GM19099 (cell line): ENCODE measurements around the gene EFTUD2.

ENCODE experiments used
- POLR2A ChIP-seq: IDR thresholded peaks from 3 replicates; pipeline ENCODE4 v1.6.1; 2011; ENCODE audit warnings: low read depth; ENCODE audit not compliant: insufficient read length; ENCODE audit errors: extremely low read depth

EFTUD2 gene

DNA sequence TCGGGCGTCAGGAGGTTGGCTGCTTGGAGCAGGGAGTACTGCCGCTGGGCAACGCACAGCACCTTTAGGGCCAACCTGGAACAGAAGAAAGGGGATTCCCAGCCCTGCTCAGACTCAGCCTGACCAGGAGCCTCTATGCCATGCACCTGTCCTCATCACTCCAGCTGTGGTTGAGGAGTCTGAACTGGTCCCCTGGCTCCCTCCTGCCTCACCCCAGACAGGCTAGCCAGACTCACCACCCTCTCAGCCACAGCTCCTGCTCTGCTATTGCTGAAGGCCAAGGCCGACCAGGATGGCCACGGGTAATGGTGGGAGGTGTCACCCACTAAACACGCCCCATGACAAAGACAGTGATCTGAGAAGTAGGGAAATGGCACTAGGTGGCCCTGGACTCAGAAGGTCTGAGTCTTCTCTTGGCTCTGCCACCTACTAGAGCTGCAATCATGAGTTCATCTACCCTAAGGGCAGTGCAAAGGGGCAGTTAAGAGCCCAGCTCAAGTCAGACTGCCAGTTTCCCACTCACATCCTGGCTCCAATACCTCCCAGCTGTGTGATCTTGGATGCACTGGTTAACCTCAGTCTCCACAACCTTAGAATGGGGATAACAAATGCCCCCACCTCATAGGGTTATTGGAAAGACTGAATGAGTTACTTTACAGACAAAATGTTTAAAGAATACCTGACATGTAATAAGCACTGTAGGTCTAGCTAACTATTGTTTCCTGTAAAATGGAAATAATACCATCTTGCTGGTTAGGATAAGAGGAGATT is 29.9 kb upstream of the EFTUD2 start:
- TF ChIP-seq POLR2A: no peak

- TF ChIP-seq POLR2A: no peak
These were observed 28.9 kb upstream of the EFTUD2 start for GRCh38 chr17:44928136-44928535.

DNA sequence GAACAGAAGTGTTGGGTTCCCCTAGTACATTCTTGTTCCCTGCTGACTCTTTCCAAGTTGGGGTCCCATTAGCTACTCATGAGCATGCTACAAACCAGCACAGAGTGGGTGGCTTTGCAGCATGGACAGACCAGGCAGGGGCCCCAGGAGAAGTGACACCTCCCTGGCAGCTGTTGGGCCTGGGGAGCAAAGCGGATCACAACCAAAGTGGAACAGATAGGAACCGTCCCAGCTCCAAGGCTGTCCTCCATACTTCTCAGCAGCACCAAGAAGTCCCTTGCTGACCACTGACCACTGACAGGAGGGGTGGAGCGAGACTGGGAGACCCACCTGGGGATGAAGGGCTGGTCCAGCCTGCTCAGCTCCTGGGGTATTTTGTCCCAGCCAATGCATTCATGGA is 28.5 kb upstream of the EFTUD2 start:
- TF ChIP-seq POLR2A: no peak

DNA sequence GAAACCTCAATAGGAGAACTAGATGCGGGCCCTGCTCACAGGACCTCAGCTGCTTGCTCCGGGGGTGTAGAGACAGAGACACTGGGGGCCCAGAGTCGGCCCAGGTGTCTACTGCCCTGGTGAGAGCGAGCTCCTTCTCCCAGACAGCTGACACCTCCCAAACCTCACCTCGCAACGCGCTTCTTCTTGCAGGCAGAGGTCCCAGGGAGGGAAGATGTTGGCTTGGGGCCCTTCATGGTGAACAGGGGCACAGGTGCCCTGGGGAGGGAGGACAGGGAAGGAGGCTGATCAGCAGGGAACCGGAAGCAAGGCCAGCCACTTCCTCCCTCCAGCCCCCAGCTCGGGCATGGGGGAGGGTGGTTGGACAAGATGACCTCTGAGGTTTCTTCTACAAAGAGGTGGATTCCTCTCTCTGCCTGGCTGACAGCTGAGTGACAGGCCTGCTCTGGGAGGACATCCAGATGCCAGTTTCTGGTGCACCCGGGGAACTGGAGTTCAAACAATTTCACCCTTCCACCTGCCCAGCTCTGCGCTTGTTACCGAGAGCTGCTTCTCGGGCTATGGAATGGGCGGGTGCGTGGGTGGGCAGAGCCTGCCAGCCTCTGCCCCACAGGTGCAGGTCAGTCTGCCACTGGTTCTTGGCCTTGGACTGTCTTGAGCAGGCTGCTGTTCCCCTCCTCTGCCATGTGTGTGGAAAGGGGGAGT is 27.7 kb upstream of the EFTUD2 start:
- no peak for TF ChIP-seq POLR2A

DNA sequence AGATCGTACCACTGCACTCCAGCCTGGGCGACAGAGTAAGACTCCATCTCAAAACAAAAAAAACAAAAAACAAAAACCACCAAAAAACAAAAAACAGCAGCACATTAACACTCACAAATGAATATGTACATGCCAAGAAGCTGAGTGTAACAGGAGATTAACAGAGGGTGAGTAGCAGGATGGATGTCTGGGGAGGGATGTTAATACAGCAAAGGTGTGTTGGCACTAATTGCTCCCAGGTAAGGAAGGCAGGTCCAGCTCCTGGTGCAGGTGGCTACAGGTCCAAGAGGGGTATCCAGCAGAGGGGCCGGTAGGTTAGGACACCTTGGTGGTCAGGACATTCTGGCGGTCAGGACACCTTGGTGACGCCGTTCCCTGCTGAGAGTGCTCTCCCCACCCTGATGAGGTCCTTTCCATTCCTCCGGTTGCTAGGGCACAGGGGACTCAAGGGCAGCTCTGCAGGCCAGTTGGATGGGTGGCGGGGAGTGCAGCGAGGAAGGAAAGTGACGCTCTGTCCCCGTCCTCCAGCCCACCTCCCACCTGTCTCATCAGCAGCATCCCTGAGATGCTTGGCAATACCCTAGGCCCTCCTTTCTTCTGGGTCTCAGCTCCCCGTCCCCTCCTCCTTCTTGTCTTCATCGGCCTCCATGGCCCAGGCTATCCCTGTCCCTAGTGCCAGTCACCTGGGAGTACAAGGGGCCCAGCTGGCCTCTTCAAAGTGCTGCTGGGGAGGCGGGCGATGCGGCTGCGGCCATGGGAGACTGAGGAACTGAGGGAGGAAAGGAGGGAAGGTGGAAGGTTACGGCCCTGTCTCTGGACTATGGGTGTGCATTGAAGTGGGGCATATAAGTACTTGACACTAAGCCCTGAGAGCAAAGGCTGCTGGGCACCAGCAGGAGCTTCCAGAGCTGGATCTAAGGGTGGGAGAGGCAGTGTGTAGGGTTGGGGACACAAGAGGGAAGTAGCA is 26.8 kb upstream of the EFTUD2 start:
- TF ChIP-seq POLR2A: no peak

DNA sequence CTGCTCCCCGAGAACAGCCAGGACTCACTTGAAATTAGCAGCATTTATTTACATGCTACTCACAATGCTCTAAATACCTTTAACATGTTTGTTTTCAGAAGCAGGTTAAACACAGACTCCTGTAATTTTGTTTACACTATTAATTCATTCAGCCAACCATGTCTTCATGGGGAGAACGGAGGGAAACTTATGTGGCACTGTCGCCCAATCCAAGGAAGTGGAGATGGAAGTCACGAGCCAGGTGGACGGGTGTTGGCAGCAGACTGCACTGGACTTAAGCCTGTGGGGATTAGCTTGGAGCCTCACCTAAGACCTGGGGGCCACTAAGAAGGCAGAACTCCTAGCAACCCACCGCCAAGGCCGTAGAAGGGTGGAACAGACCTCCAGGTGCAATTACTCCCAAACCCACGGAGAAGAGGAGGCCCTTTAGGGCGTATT is 24.9 kb upstream of the EFTUD2 start:
- no peak for TF ChIP-seq POLR2A

DNA sequence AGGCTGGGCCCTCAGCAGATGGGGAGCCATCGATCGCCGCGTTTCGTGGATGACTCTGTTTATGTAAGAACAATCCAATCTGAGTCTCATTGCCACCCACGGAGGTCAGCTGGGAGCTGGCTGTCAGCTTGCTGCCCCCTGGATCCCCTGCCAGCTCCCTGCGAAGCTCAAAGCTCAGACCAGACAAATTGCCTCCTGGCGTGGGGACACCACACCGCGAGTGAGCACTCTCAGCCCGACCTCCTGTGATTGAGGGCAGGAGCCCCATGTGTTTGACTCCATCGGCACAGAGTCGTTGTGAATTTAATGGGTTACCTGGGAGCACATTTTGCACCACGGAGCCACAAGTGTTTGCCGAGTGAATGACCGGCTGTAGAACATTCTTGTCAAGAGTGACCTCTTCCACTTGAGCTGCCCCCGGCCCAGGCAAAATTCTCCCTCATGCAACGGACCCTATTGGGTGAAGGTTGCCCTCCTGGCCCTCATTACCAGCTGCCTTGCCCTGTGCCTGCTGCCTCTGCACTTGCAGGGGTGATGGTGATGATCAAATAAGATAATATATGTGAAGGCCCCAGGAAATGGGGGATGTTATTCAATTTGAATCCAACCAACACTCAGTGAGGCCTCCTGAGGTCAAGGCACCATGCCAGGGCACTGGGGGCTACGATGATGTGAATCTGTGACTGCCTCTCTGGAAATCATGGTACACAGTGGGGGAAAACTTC is 23.7 kb upstream of the EFTUD2 start:
- no peak for TF ChIP-seq POLR2A

DNA sequence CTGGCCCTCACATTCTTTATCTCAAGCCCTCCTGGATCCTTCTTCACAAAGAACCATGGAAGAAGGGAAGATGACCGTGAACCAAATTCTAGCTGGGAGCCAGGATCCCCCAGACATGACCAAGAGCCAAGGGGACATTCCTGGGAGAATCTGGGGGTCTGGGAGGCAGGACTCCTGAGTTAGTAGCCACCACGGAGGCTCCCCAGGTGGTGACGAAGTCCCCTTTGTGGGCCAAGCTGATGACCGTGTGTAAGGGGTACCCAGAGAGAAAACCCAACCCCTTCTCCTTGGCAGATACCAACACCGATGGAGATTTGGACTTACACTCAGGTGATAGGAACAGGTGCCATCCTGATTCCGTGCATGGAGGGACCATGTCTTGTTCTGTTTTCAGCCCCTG is 22.9 kb upstream of the EFTUD2 start:
- no peak for TF ChIP-seq POLR2A

DNA sequence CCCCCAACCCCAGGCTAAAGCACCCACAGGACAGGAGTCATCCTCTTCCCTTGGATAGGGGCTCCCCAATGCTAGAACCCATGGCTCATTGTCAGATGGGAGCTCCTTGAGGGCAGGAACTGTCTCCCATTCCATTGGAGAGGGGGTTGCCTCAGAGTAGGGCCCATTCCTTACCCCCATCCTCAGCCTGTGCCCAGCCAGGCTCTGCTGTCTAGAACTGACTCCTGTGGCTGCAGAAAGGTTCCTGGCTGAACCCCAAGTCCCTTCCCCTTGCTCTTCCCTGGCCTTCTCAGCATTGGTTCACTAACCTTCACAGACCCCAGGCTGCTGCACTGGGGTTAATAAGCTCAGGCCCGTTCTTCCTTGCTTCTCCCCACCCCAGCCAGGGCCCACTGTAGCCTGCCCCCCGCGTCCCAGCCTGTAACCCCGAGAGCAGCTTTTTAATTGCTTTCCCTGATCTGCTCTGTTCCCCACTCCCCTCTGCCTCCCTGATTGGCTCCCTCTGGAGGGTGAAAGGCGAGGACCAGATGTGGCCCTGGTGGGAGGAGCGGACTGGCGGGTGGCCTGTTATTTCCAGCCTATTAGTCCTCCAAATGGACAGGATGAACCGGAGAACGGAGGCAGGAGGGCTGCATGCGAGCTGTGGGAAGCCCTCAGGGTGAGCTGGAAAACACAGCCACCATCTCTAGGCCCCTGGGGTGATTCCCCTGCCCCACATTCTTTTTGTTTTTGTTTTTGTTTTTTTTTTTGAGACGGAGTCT is 22.1 kb upstream of the EFTUD2 start:
- TF ChIP-seq POLR2A: no peak

DNA sequence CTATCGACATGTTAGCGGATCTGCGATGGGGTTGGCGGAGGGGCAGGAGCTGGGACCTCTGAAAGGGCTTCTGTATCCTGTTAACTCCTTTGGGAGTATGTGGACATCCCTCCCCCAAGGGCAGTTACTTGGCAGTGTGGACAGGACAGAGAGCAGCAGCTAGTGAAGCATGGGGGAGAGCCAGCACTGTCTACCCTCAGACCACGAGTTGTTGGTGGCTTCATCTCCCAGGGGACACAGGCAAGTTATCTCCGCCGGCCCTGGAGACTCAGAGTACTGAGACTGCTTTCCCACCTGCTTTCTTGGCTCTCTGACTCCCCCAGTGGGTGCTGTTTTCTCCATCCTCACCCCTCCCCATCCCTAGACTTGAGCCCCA is 21.3 kb upstream of the EFTUD2 start:
- no peak for TF ChIP-seq POLR2A

GRCh38 chr17:44919885-44920564 is 20.8 kb upstream of the EFTUD2 start:
- TF ChIP-seq POLR2A: no peak

GRCh38 chr17:44919411-44919810 is 20.2 kb upstream of the EFTUD2 start:
- TF ChIP-seq POLR2A: no peak

DNA sequence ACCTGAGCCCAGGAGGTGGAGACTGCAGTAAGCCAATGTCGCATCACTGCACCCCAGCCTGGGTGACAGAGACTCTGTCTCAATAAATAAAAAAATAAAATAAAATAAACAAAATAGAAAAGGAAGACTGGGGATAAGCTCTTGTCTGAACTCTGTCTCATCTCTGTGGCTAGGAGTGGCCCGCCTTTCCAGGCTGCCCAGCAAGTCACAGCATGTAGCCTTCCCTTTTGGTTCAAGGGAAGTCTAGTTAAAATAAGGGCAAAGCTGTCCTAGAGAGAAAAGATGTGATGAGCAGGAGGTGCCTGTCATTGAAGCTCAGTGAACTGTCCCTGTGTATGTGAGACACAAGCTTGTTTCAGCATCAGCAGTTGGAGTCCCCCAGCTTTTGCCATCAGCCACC is 18.8 kb upstream of the EFTUD2 start:
- no peak for TF ChIP-seq POLR2A

- no peak for TF ChIP-seq POLR2A
These were observed 18.2 kb upstream of the EFTUD2 start for GRCh38 chr17:44917456-44917855.

DNA sequence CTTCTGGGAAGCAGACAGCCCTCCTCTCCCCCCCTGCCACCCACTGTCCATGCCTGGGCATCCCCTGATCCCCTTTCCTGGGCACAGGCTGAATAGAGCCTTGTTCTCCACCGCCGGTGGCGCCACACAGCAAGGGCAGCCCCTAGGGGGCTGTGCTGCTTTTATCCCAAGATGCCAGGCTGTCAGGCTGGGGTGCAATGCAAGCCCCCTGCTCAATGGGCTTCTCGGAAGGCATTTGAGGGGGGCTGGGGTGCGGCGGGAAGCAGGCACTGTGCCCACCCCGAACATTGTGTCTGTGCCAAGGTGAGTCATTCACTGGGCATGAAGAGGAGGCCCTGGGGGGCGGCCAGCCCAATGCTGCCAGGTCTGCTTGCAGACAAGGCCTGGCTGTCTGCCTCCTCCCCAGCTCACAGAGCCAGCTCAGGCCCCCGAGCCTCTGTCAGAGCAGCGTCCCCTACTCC is 17.6 kb upstream of the EFTUD2 start:
- TF ChIP-seq POLR2A: no peak
